ENCODE results near the gene CCND3. TPM values are rescaled to one million over a fixed set of nuclear protein-coding genes. Genes with fewer than 3 reads are reported as not detected.

The CCND3 gene
- polyA plus RNA-seq, 4 donors: 34.0 to 83.0 (median 48.4) TPM

- peaks cover 7 to 53% (median 27%) of the 10 kb centered on the region in 3 donors for H3K4me1 ChIP-seq (ENCODE audit: control insufficient read depth in 3 of 3, insufficient read depth in 2 of 3, low read depth in 1 of 3, low read length in 2 of 3)
- peak; percentile 46 to 77 for DNase-seq
- 0 to 1% (median 0%) methylated on average over 34 to 38 of the region's 38 CpGs for WGBS, 3 donors
- H3K9me3 ChIP-seq (ENCODE audit: control insufficient read depth in 2 of 2, insufficient read depth in 1 of 2, low read depth in 1 of 2, low read length in 1 of 2): no peaks in the 10 kb centered on the region
- H3K27ac ChIP-seq (ENCODE audit: low read depth in 1 of 3, low read length in 2 of 3): peak overlapping the region; percentile 81 to 90 (median 88)
- H3K36me3 ChIP-seq (ENCODE audit: control insufficient read depth in 3 of 3, insufficient read depth in 2 of 3, low read depth in 1 of 3, low read length in 3 of 3): peaks cover 0 to 33% (median 2%) of the 10 kb centered on the region in 3 donors
- FAIRE-seq: no peak
- H3K4me3 ChIP-seq (ENCODE audit: low read depth in 1 of 3, low read length in 3 of 3): peak overlapping the region; percentile 66 to 82 (median 76)
- H3K27me3 ChIP-seq (ENCODE audit: control insufficient read depth in 3 of 3, insufficient read depth in 3 of 3, low read length in 3 of 3): no peaks in the 10 kb centered on the region
Measured at GRCh38 chr6:41940759-41941279, 789 bp downstream of the CCND3 start.

- H3K27me3 ChIP-seq (ENCODE audit: control insufficient read depth in 3 of 3, insufficient read depth in 3 of 3, low read length in 3 of 3): no peaks in the 10 kb centered on the region
- H3K9me3 ChIP-seq (ENCODE audit: control insufficient read depth in 2 of 2, insufficient read depth in 1 of 2, low read depth in 1 of 2, low read length in 1 of 2): no peaks in the 10 kb centered on the region
- H3K4me3 ChIP-seq (ENCODE audit: low read depth in 1 of 3, low read length in 3 of 3): peak overlapping the region; percentile 66 to 82 (median 76)
- peak overlapping the region; percentile 81 to 90 (median 88) for H3K27ac ChIP-seq (ENCODE audit: low read depth in 1 of 3, low read length in 2 of 3)
- H3K4me1 ChIP-seq (ENCODE audit: control insufficient read depth in 3 of 3, insufficient read depth in 2 of 3, low read depth in 1 of 3, low read length in 2 of 3): peaks cover 7 to 58% (median 27%) of the 10 kb centered on the region in 3 donors
- no peak for FAIRE-seq
- 3 to 6% (median 6%) methylated on average over 27 of the region's 27 CpGs for WGBS, 3 donors
- peaks cover 2 to 40% (median 4%) of the 10 kb centered on the region in 3 donors for H3K36me3 ChIP-seq (ENCODE audit: control insufficient read depth in 3 of 3, insufficient read depth in 2 of 3, low read depth in 1 of 3, low read length in 3 of 3)
- DNase-seq: peak; percentile 86 to 92
Measured at GRCh38 chr6:41939848-41940758, 1.5 kb downstream of the CCND3 start.

- Histone ChIP-seq H3K27me3 (ENCODE audit: control insufficient read depth in 3 of 3, insufficient read depth in 3 of 3, low read length in 3 of 3) (no peaks in the 10 kb centered on the region), H3K4me3 (ENCODE audit: low read depth in 1 of 3, low read length in 3 of 3) (peak overlapping the region in 2 of 3 donors; percentile 76 to 82), H3K36me3 (ENCODE audit: control insufficient read depth in 3 of 3, insufficient read depth in 2 of 3, low read depth in 1 of 3, low read length in 3 of 3) (peaks cover 2 to 44% (median 9%) of the 10 kb centered on the region in 3 donors), H3K27ac (ENCODE audit: low read depth in 1 of 3, low read length in 2 of 3) (peak overlapping the region; percentile 52 to 90 (median 88)), H3K4me1 (ENCODE audit: control insufficient read depth in 3 of 3, insufficient read depth in 2 of 3, low read depth in 1 of 3, low read length in 2 of 3) (peaks cover 7 to 58% (median 27%) of the 10 kb centered on the region in 3 donors), H3K9me3 (ENCODE audit: control insufficient read depth in 2 of 2, insufficient read depth in 1 of 2, low read depth in 1 of 2, low read length in 1 of 2) (no peaks in the 10 kb centered on the region)
- whole genome bisulfite sequencing, 3 donors: 27 to 41% (median 29%) methylated on average over 10 to 11 of the region's 11 CpGs
- FAIRE-seq (no peak), DNase-seq (peak in 1 of 2 donors; percentile 77)
Measured at GRCh38 chr6:41939176-41939847, 2.3 kb downstream of the CCND3 start.

DNA sequence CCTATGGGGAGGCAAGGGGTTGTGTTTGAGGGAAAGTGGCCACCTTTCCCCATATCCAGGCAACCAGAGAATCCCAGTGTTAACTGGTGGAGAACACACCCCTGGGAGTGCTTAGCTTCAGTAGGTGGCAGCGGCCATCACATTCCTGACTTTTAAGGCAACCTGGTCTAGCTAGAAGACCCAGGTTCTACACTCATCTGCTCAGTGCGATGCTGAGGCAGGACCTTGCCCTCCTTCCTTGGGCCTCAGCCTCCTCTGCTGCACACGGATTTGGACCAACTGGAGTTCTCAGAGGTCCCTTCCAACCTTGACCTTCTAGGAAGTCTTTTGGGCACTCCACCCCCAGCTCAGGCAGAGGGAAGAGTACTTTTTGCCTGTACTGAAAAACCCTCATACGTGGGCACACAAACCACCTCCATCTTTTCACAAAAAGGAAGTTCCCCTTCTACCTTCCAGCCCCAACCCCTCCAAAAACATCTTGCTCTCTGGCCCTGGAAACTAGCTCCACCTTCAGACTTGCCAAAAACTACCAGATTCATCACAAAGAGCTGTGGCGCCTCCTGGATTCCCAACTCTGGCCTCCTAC lies 2.9 kb downstream of the CCND3 start:
- Histone ChIP-seq H3K36me3 (ENCODE audit: control insufficient read depth in 3 of 3, insufficient read depth in 2 of 3, low read depth in 1 of 3, low read length in 3 of 3) (peaks cover 5 to 47% (median 9%) of the 10 kb centered on the region in 3 donors), H3K27me3 (ENCODE audit: control insufficient read depth in 3 of 3, insufficient read depth in 3 of 3, low read length in 3 of 3) (no peaks in the 10 kb centered on the region), H3K9me3 (ENCODE audit: control insufficient read depth in 2 of 2, insufficient read depth in 1 of 2, low read depth in 1 of 2, low read length in 1 of 2) (no peaks in the 10 kb centered on the region), H3K4me3 (ENCODE audit: low read depth in 1 of 3, low read length in 3 of 3) (peak overlapping the region in 1 of 3 donors; percentile 82), H3K27ac (ENCODE audit: low read depth in 1 of 3, low read length in 2 of 3) (peak overlapping the region in 2 of 3 donors; percentile 88 to 90), H3K4me1 (ENCODE audit: control insufficient read depth in 3 of 3, insufficient read depth in 2 of 3, low read depth in 1 of 3, low read length in 2 of 3) (peaks cover 7 to 58% (median 27%) of the 10 kb centered on the region in 3 donors)
- no peak for FAIRE-seq
- peak in 1 of 2 donors; percentile 21 for DNase-seq
- WGBS, 3 donors: 68 to 77% (median 77%) methylated on average over 5 of the region's 5 CpGs

DNA sequence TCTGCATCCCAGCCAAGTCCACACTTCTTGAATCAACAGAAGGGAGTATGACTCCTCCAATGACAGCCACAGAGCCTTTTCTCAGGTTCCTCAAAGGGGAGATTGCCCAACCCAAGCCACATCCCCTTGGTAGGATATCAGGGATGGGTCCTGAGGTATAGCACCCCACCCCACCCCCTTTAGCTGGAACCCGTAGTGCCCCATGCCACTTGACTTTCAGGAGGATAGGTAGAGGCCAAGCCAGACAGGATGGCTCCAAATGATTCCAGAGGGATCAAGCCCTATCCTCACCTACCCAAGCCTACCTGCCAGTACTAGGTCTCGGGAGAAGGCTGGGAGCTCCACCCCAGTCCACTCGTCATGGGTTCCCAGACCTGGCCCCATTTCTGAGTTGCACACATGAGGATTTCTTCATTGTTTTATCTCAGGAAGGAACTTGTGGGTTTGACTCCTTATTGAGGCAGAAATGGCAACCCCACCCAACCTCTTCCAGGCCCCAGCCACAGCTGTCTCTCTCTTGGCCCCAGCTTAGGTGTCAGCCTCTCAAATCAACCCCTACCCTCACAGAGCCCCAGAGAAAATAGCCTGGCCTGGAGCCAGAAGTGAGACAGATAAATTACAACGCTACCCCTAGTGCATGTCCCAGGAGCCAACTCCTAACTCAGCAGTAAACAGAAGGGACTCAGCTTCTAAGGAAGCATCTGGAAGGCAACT lies 3.6 kb downstream of the CCND3 start:
- peak; percentile 27 to 34 for DNase-seq
- Histone ChIP-seq H3K27ac (ENCODE audit: low read depth in 1 of 3, low read length in 2 of 3) (peak overlapping the region in 2 of 3 donors; percentile 88 to 90), H3K36me3 (ENCODE audit: control insufficient read depth in 3 of 3, insufficient read depth in 2 of 3, low read depth in 1 of 3, low read length in 3 of 3) (peaks cover 6 to 53% (median 10%) of the 10 kb centered on the region in 3 donors), H3K27me3 (ENCODE audit: control insufficient read depth in 3 of 3, insufficient read depth in 3 of 3, low read length in 3 of 3) (no peaks in the 10 kb centered on the region), H3K4me3 (ENCODE audit: low read depth in 1 of 3, low read length in 3 of 3) (no peak overlapping the region), H3K9me3 (ENCODE audit: control insufficient read depth in 2 of 2, insufficient read depth in 1 of 2, low read depth in 1 of 2, low read length in 1 of 2) (no peaks in the 10 kb centered on the region), H3K4me1 (ENCODE audit: control insufficient read depth in 3 of 3, insufficient read depth in 2 of 3, low read depth in 1 of 3, low read length in 2 of 3) (peaks cover 7 to 58% (median 27%) of the 10 kb centered on the region in 3 donors)
- WGBS, 3 donors: 50 to 70% (median 59%) methylated on average over 4 of the region's 4 CpGs
- no peak for FAIRE-seq

GRCh38 chr6:41937472-41937860 lies 4.1 kb downstream of the CCND3 start:
- FAIRE-seq (no peak), DNase-seq (no peak)
- Histone ChIP-seq H3K4me3 (ENCODE audit: low read depth in 1 of 3, low read length in 3 of 3) (no peak overlapping the region), H3K27me3 (ENCODE audit: control insufficient read depth in 3 of 3, insufficient read depth in 3 of 3, low read length in 3 of 3) (no peaks in the 10 kb centered on the region), H3K4me1 (ENCODE audit: control insufficient read depth in 3 of 3, insufficient read depth in 2 of 3, low read depth in 1 of 3, low read length in 2 of 3) (peaks cover 7 to 56% (median 26%) of the 10 kb centered on the region in 3 donors), H3K9me3 (ENCODE audit: control insufficient read depth in 2 of 2, insufficient read depth in 1 of 2, low read depth in 1 of 2, low read length in 1 of 2) (no peaks in the 10 kb centered on the region), H3K27ac (ENCODE audit: low read depth in 1 of 3, low read length in 2 of 3) (peak overlapping the region in 1 of 3 donors; percentile 88), H3K36me3 (ENCODE audit: control insufficient read depth in 3 of 3, insufficient read depth in 2 of 3, low read depth in 1 of 3, low read length in 3 of 3) (peaks cover 8 to 59% (median 15%) of the 10 kb centered on the region in 3 donors)
- 63 to 77% (median 75%) methylated on average over 2 of the region's 2 CpGs for WGBS, 3 donors

- Histone ChIP-seq H3K4me3 (ENCODE audit: low read depth in 1 of 3, low read length in 3 of 3) (no peak overlapping the region), H3K9me3 (ENCODE audit: control insufficient read depth in 2 of 2, insufficient read depth in 1 of 2, low read depth in 1 of 2, low read length in 1 of 2) (no peaks in the 10 kb centered on the region), H3K4me1 (ENCODE audit: control insufficient read depth in 3 of 3, insufficient read depth in 2 of 3, low read depth in 1 of 3, low read length in 2 of 3) (peaks cover 7 to 51% (median 22%) of the 10 kb centered on the region in 3 donors), H3K27ac (ENCODE audit: low read depth in 1 of 3, low read length in 2 of 3) (peak overlapping the region in 2 of 3 donors; percentile 36 to 46), H3K27me3 (ENCODE audit: control insufficient read depth in 3 of 3, insufficient read depth in 3 of 3, low read length in 3 of 3) (no peaks in the 10 kb centered on the region), H3K36me3 (ENCODE audit: control insufficient read depth in 3 of 3, insufficient read depth in 2 of 3, low read depth in 1 of 3, low read length in 3 of 3) (peaks cover 13 to 68% (median 19%) of the 10 kb centered on the region in 3 donors)
- DNase-seq (peak; percentile 88 to 89), FAIRE-seq (no peak)
- WGBS, 3 donors: 49 to 53% (median 52%) methylated on average over 10 of the region's 10 CpGs
Measured at GRCh38 chr6:41936073-41936837, 5.4 kb downstream of the CCND3 start.

Data from small intestine (tissue), 7 donors.